T follicular helper cell (primary cell): ENCODE results near the gene CREBBP.

Source experiments
- DNase-seq: peaks from one replicate; pipeline ENCODE4 v3.0.0-alpha.2; 2020; ENCODE audit warnings: low read depth

The CREBBP gene

GRCh38 chr16:3856367-3857141 lies 24.0 kb downstream of the CREBBP start:
- no peak for DNase-seq

GRCh38 chr16:3854750-3855541 lies 25.6 kb downstream of the CREBBP start:
- no peak for DNase-seq

GRCh38 chr16:3850544-3850899 lies 30.0 kb downstream of the CREBBP start:
- DNase-seq, result no peak

GRCh38 chr16:3849751-3850543 lies 30.6 kb downstream of the CREBBP start:
- DNase-seq, result no peak

- no peak for DNase-seq
Observed at GRCh38 chr16:3846595-3847091, 33.9 kb downstream of the CREBBP start.

- no peak for DNase-seq
Observed at GRCh38 chr16:3846087-3846486, 34.4 kb downstream of the CREBBP start.

GRCh38 chr16:3842994-3843393 lies 37.5 kb downstream of the CREBBP start:
- no peak for DNase-seq

- DNase-seq, result no peak
Observed at GRCh38 chr16:3841729-3842508, 38.6 kb downstream of the CREBBP start.

GRCh38 chr16:3839402-3840184 lies 40.9 kb downstream of the CREBBP start:
- no peak for DNase-seq

- DNase-seq, result no peak
Observed at GRCh38 chr16:3838600-3839401, 41.7 kb downstream of the CREBBP start.

GRCh38 chr16:3837851-3838586 lies 42.5 kb downstream of the CREBBP start:
- DNase-seq, result no peak

GRCh38 chr16:3836641-3837040 lies 43.9 kb downstream of the CREBBP start:
- no peak for DNase-seq

GRCh38 chr16:3835089-3835602 lies 45.4 kb downstream of the CREBBP start:
- no peak for DNase-seq

GRCh38 chr16:3832668-3833067 lies 47.8 kb downstream of the CREBBP start:
- DNase-seq, result no peak

- no peak for DNase-seq
Observed at GRCh38 chr16:3830625-3831254, 49.8 kb downstream of the CREBBP start.

GRCh38 chr16:3829631-3830536 lies 50.6 kb downstream of the CREBBP start:
- DNase-seq, result no peak

GRCh38 chr16:3825940-3826339 lies 54.6 kb downstream of the CREBBP start:
- no peak for DNase-seq
